Measurements from ENCODE around the gene PHF13. TPM values are rescaled to one million over a fixed set of nuclear protein-coding genes. Genes with fewer than 3 reads are reported as not detected.

Gene PHF13
- total RNA-seq, 2 experiments from 2014 or later, result 15.4 to 17.2 TPM

DNA sequence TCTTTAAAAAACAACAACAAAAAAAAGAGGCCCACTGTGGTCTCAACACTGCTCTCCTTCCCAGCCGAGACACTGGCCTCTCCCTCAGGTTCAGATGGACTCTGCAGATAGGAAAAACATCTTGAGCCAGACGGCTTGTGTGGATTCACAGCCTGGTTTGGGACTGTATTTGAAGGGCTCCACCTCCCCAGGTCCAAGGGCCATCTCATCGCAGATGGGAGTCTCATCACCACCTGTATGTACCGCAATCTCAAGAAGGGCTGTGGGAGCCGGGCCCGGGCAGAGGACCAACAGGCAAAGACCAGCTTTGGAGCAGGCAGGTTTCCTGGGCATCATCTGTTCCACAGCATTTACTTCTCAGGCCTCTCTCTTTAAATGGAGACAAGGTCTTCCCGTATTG, 23.5 kb upstream of the PHF13 start:
- Mint-ChIP-seq H3K4me1 (peaks cover 23% of the 10 kb centered on the region), H3K27ac (peak overlapping the region; percentile 31), H3K9me3 (no peaks in the 10 kb centered on the region), H3K27me3 (no peaks in the 10 kb centered on the region), H3K36me3 (ENCODE audit: low read depth) (peaks cover 34% of the 10 kb centered on the region), H3K4me3 (no peak overlapping the region)
- CTCF ChIA-PET, result interaction anchor here (0.9 kb wide), 1 partner anchor 10 kb away, joined by 4 read pairs; no protein-coding TSS in a partner anchor
- DNase-seq, result no peak
- POLR2A ChIA-PET, result interaction anchor here (1.4 to 2.4 kb wide), 3 partner anchors 10 to 12 kb away, joined by 6 to 10 read pairs (median 7); partner anchors contain the start of gene ZBTB48

DNA sequence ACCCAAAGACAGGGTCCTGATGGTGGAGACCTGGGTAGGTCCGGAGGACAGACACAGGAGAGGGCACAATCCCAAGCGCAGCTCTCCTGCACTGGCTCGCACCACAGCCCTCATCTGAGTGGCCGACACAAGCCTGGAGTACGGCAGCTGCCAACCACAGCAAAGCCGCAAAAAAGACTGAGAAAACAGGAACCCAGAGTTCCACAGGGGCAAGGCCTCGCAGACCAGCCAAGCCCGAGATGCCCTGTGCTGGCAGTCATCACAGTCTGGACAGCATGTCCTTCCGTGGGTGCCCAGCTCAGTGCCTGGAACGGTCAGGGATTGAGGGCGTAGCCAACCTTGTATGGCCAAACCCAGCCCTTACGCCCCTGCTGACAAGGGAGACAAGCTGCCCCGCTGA, 22.3 kb upstream of the PHF13 start:
- POLR2A ChIA-PET, result interaction anchor here (1.9 to 2.3 kb wide), 2 partner anchors 9 to 12 kb away, joined by 7 to 10 read pairs; no protein-coding TSS in a partner anchor
- Mint-ChIP-seq H3K27ac (peak overlapping the region; percentile 16), H3K9me3 (no peaks in the 10 kb centered on the region), H3K27me3 (no peaks in the 10 kb centered on the region), H3K4me3 (no peak overlapping the region), H3K36me3 (ENCODE audit: low read depth) (peaks cover 46% of the 10 kb centered on the region), H3K4me1 (peaks cover 29% of the 10 kb centered on the region)
- CTCF ChIA-PET, result interaction anchor here (1.3 kb wide), 1 partner anchor 11 kb away, joined by 4 read pairs; no protein-coding TSS in a partner anchor
- DNase-seq, result peak; percentile 28

DNA sequence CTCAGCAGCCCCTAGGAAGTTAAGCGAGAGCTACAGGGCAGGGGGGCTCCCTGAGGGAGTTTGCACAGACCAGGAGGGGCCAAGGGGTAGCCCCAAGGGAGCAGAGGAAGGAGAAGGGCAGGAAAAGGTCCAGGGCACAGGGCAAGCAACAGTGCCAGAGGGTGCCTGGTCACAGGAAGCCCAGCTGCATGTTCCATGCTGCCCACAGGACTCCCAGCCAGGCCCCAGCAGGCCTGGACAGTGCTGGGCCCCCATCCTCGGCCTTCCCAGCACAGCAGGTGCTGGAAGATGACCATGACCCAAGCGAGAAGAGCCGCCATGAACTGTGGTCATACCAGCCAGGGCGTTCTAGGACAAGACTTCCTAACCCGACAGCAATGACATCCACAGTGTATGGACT, 21.9 kb upstream of the PHF13 start:
- H3K4me3 Mint-ChIP-seq, result no peak overlapping the region
- H3K4me1 Mint-ChIP-seq, result peaks cover 33% of the 10 kb centered on the region
- no peaks in the 10 kb centered on the region for H3K27me3 Mint-ChIP-seq
- POLR2A ChIA-PET, result interaction anchor here (1.9 to 2.3 kb wide), 2 partner anchors 10 to 12 kb away, joined by 7 to 10 read pairs; no protein-coding TSS in a partner anchor
- H3K9me3 Mint-ChIP-seq, result no peaks in the 10 kb centered on the region
- CTCF ChIA-PET, result interaction anchor here (1.3 kb wide), 1 partner anchor 10 kb away, joined by 4 read pairs; no protein-coding TSS in a partner anchor
- H3K36me3 Mint-ChIP-seq (ENCODE audit: low read depth), result peaks cover 49% of the 10 kb centered on the region
- H3K27ac Mint-ChIP-seq, result no peak overlapping the region
- no peak for DNase-seq

DNA sequence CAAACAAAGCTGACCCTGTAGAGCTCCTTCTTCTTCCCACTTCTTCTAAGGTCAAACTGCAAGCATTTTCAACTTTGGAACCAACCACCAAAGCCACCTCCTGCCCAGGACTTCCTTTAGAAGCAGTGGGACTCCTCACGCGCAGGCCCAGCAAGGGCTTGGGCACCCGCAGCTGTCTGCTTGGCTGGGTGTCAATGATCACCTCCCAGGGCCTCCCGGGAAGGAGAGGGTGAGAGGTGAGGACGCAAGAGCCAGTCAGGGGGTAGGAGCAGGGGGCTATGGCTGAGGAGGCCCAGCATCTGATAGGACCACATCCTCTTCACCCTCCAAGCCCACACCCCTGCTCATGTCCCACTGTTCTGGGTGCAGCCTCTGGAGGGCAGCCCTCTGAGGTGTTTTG, 21.1 kb upstream of the PHF13 start:
- no peaks in the 10 kb centered on the region for H3K9me3 Mint-ChIP-seq
- no peaks in the 10 kb centered on the region for H3K27me3 Mint-ChIP-seq
- CTCF ChIA-PET, result no interaction called here
- H3K4me3 Mint-ChIP-seq, result no peak overlapping the region
- peak overlapping the region; percentile 9 for H3K27ac Mint-ChIP-seq
- no peak for DNase-seq
- POLR2A ChIA-PET, result interaction anchor here (0.5 to 2.3 kb wide), 3 partner anchors 11 to 13 kb away, joined by 3 to 10 read pairs (median 7); partner anchors contain the start of gene ZBTB48
- peaks cover 35% of the 10 kb centered on the region for H3K4me1 Mint-ChIP-seq
- peaks cover 53% of the 10 kb centered on the region for H3K36me3 Mint-ChIP-seq (ENCODE audit: low read depth)

DNA sequence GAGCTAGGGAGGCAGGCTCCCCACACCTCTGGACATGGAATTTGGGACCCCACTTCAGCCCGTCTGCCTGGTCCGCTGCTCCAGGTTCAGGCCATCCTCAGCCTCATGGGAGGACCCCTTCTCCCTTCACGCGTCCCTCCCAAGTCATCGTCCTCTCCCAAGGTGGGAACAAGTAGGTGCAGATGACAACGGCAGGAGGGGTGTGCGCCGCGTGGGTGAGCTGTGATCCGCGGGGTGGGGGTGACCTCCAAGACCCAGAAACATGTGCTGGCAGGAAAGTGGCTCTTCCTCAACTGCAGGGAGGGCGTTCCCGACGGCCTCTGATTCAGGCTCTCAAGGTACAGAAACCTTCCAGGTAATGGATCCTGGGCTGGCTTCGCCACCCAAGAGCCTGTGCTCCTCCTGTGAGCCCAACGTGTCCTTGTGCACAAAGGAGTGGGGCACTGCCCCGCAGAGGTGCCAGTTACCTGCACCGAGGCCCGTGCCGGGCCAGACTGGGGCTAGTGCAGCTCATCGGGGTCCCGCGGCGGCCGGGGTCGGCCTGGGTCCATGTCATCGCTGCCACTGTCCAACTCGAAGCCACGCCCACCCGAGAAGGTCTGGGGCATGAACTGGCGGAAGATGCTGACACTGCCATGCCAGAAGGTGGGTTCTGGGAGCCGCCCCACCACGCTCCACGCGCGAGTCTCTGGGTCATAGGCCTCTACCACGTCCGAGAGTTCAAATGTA, 20.5 kb upstream of the PHF13 start:
- Mint-ChIP-seq H3K9me3 (no peaks in the 10 kb centered on the region), H3K36me3 (ENCODE audit: low read depth) (peaks cover 56% of the 10 kb centered on the region), H3K4me3 (no peak overlapping the region), H3K27me3 (no peaks in the 10 kb centered on the region), H3K27ac (no peak overlapping the region), H3K4me1 (peaks cover 39% of the 10 kb centered on the region)
- ChIA-PET CTCF (no interaction called here), POLR2A (interaction anchor here (0.5 to 2.3 kb wide), 2 partner anchors 11 to 13 kb away, joined by 3 to 7 read pairs; partner anchors contain the start of gene ZBTB48)
- no peak for DNase-seq

DNA sequence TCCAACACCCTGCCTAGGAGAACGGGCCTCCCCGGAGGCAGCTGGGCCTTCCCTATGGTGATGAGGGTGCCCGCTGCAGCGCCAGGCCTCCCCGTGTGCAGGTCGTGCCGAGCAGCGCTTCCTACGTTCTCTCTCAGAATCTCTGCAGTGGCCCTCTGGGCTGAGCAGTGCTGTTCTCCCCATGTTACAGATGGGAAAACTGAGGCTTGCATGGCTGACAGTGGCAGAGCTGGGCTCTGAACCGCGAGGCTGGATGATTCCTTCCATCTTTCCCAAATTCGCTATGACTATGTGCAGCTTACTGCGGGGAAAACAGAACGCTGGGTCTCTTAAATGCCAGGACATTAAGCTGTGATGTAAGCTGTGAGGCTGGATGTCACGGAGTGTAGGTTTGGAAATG, 19.7 kb upstream of the PHF13 start:
- Mint-ChIP-seq H3K9me3 (no peaks in the 10 kb centered on the region), H3K36me3 (ENCODE audit: low read depth) (peaks cover 59% of the 10 kb centered on the region), H3K4me1 (peaks cover 42% of the 10 kb centered on the region), H3K27ac (no peak overlapping the region), H3K4me3 (no peak overlapping the region), H3K27me3 (no peaks in the 10 kb centered on the region)
- ChIA-PET POLR2A (no interaction called here), CTCF (no interaction called here)
- no peak for DNase-seq

DNA sequence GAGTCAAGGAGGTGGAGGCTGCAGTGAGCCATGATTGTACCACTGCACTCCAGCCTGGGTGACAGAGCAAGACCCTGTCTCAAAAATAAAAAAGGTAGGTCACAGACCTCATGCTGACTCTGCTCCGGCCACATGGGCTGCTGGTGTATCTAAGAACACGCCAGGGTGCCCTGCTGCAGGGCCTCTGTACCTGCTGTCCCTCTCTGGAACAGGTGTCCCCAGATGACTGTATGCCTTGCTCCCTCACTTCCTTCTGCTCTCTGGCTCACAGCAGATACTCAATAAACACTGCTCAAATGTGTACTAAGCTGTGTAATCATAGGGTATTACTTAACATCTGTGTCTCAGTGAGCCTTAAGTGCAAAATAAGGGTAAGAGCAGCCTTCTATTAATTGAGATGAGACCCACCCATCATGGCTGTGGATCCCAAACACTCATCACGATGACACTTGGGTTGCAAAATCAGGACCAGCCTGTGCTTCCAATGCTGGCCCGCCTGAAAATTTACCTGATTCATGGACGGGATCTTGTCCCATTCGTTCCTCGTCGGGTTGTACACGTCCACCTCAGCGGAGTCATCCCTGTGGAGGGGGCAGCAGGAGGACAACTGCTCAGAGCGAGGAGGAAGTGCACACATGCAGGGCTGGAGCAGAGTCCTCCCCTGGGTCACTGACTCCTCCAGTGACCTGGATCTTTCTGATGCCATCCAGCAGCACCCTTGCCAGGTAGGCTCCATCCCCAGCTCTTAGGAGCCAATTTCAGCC, 18.4 kb upstream of the PHF13 start:
- DNase-seq, result no peak
- H3K27me3 Mint-ChIP-seq, result no peaks in the 10 kb centered on the region
- H3K4me3 Mint-ChIP-seq, result no peak overlapping the region
- peaks cover 64% of the 10 kb centered on the region for H3K36me3 Mint-ChIP-seq (ENCODE audit: low read depth)
- peaks cover 54% of the 10 kb centered on the region for H3K4me1 Mint-ChIP-seq
- ChIA-PET CTCF (no interaction called here), POLR2A (no interaction called here)
- peak overlapping the region; percentile 36 for H3K27ac Mint-ChIP-seq
- H3K9me3 Mint-ChIP-seq, result no peaks in the 10 kb centered on the region

DNA sequence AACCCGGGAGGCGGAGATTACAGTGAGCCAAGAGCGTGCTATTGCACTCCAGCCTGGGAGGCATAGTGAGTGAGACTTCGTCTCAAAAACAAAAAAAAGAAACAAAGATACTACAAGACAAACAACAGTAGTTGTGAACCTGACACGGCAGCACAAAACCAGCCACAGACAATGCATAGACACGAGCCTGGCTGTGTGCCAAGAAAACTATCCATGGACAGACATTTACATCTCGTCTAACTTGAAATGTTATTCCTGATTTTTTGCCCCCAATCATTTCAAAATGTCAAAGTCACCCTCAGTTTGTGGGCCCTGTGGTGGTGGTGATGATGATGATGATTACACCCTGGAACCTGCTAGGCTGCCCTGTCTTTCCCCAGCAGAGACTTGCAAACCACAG, 17.2 kb upstream of the PHF13 start:
- H3K9me3 Mint-ChIP-seq, result no peaks in the 10 kb centered on the region
- H3K4me3 Mint-ChIP-seq, result no peak overlapping the region
- no peak for DNase-seq
- peaks cover 69% of the 10 kb centered on the region for H3K36me3 Mint-ChIP-seq (ENCODE audit: low read depth)
- H3K27ac Mint-ChIP-seq, result peak overlapping the region; percentile 47
- no peaks in the 10 kb centered on the region for H3K27me3 Mint-ChIP-seq
- CTCF ChIA-PET, result no interaction called here
- peaks cover 52% of the 10 kb centered on the region for H3K4me1 Mint-ChIP-seq
- POLR2A ChIA-PET, result no interaction called here

DNA sequence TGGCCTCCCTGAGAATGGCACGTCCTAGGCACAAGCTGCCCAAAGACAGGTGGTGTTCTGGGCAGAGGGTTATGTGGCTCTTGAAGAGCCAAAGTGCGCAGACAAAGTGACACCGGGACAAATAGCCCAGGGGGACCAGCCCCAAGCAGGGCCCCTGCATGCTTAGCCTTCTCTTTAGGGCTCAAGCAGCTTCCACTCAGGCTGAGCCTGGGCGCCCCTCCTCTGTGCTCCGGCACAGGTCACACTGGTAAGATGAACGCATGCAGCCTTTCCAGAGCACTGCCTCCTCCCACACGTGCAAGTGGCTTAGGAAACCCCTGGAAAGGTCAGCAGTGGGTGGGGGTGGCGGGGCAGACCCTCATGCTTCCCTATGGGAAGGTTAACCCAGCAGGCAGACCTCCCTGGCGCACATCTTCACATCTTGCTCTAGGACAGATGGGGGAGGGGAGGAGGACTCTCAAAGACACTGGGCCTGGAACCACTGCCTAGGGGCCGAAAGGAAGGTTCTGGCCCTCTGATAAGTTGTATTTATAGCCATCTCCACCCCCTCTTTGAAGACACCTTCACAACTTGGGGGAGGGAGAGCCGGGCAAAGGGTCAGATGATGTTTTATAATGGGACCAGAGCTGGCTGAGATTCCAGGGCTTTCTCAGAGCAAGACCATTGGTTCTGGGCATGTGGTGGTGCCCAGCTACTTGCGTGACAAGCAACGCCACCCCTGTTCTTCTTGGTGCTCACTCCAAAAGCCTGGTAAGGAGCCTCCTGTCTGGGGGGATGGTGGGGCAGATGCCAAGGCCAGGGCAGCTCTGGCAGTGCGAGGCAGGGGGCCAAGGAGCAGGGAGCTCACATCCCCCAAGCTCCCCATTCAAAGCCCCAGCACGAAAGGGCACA, 16.4 kb upstream of the PHF13 start:
- no peaks in the 10 kb centered on the region for H3K27me3 Mint-ChIP-seq

DNA sequence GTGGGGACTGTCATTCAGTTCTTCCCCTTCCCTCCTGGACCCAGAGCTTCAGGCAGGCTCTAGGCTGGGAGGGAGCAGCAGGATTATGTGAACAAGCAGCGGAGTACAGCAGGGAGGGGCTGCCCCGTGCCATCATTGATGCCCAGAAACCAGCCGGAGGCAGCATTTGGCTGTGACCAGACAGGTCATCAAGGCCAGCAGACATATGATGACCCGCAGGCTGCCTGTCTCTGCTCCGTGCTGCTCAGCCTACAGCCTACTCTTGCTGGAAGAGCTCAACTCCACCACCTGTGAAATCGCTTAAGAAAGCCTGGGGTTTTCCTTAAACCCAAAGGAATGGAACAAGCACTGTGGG, 15.8 kb upstream of the PHF13 start:
- POLR2A ChIA-PET, result interaction anchor here (1.8 to 7.8 kb wide), 2 partner anchors 17 to 43 kb away, joined by 8 to 94 read pairs; partner anchors contain the start of genes NOL9, TAS1R1 and ZBTB48
- no peaks in the 10 kb centered on the region for H3K9me3 Mint-ChIP-seq
- H3K36me3 Mint-ChIP-seq (ENCODE audit: low read depth), result peaks cover 66% of the 10 kb centered on the region
- H3K4me1 Mint-ChIP-seq, result peaks cover 41% of the 10 kb centered on the region
- no peak for DNase-seq
- H3K27ac Mint-ChIP-seq, result no peak overlapping the region
- CTCF ChIA-PET, result interaction anchor here (1.0 kb wide), 1 partner anchor 49 kb away, joined by 3 read pairs; no protein-coding TSS in a partner anchor
- H3K27me3 Mint-ChIP-seq, result no peaks in the 10 kb centered on the region
- H3K4me3 Mint-ChIP-seq, result no peak overlapping the region

More for the DNA sequence above, 16.4 kb upstream of the PHF13 start:
- ChIA-PET CTCF (interaction anchor here (1.0 kb wide), 1 partner anchor 49 kb away, joined by 3 read pairs; no protein-coding TSS in a partner anchor), POLR2A (interaction anchor here (1.8 to 7.8 kb wide), 2 partner anchors 17 to 43 kb away, joined by 8 to 94 read pairs; partner anchors contain the start of genes NOL9, TAS1R1 and ZBTB48)
- peaks cover 45% of the 10 kb centered on the region for H3K4me1 Mint-ChIP-seq
- no peak for DNase-seq
- no peaks in the 10 kb centered on the region for H3K9me3 Mint-ChIP-seq
- no peak overlapping the region for H3K4me3 Mint-ChIP-seq
- peaks cover 69% of the 10 kb centered on the region for H3K36me3 Mint-ChIP-seq (ENCODE audit: low read depth)
- H3K27ac Mint-ChIP-seq, result no peak overlapping the region

DNA sequence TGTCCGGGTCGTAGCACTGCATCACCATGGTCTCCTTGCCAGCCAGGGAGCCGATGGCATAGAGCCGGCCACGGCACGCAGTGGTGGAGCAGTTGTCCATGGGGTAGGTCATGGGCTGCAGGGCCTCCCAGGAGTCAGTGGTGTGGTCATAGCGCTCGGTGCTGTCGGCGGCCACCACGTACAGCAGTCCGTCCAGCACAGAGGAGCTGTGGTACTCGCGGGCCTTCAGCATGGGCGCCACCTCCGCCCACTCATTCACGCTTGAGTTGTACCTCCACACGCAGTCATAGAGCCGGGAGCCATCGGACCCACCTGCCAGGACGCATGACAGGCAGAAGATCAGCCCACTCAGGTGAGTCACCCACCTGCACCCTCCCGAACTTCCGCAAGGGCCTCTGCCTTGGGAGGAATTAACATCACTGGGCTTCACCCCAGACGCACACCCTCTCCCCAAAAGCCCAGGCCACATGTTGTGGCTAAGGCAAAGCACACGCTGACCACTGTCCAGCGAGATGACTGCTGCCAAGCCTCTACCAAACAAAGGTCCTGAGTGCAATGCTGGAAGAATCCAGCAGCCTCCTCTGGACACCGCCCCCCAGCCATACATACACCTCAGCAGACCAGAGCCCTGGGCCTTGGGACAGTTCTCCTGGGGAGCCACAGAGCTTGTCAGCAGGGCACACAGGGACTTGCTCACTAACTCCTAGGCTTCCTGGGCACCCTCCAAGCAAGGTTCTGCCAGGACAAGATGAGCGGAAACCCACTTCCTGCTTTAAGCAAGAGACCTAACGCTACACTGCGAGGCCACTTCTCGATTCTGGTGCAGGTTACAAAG, 14.2 kb upstream of the PHF13 start:
- CTCF ChIA-PET, result interaction anchor here (0.5 to 2.9 kb wide), 11 partner anchors 10 to 191 kb away, joined by 3 to 22 read pairs (median 5); partner anchors contain the start of genes NOL9, PLEKHG5, TAS1R1 and THAP3
- Mint-ChIP-seq H3K4me1 (peaks cover 45% of the 10 kb centered on the region), H3K36me3 (ENCODE audit: low read depth) (peaks cover 58% of the 10 kb centered on the region), H3K4me3 (peak overlapping the region; percentile 86), H3K27me3 (no peaks in the 10 kb centered on the region), H3K27ac (peak overlapping the region; percentile 88), H3K9me3 (no peaks in the 10 kb centered on the region)
- POLR2A ChIA-PET, result interaction anchor here (1.2 to 7.8 kb wide), 13 partner anchors 10 to 136 kb away, joined by 3 to 94 read pairs (median 5); partner anchors contain the start of genes DNAJC11, NOL9, PHF13 and PLEKHG5
- peak; percentile 65 for DNase-seq
